Measurements from ENCODE around the gene TMEM39B.

- TF ChIP-seq CTCF (IDR thresholded peaks at IDR 0.05) = no peak
- no peak for TF ChIP-seq POLR2A (IDR thresholded peaks at IDR 0.05)
- no peak for TF ChIP-seq POLR2AphosphoS5 (IDR thresholded peaks at IDR 0.05)
Measured at GRCh38 chr1:32077451-32077850, 4.7 kb downstream of the TMEM39B start.
